Stimulated activated CD8-positive, alpha-beta memory T cell treated with anti-CD3 and anti-CD28 coated beads, Interleukin-12 subunit alpha, Interleukin-12 subunit beta, amount 100 ng/mL, for 4 hours (primary cell): ENCODE measurements around the gene RBM34.

Experiments used
- DNase-seq: peaks from one replicate; pipeline ENCODE4 v3.0.0-alpha.2; 2020; ENCODE audit warnings: low read depth

RBM34 gene

GRCh38 chr1:235152235-235152634 is 8.8 kb downstream of the RBM34 start:
- DNase-seq: no peak

GRCh38 chr1:235151033-235151432 is 10.0 kb downstream of the RBM34 start:
- no peak for DNase-seq

GRCh38 chr1:235149824-235150223 is 11.2 kb downstream of the RBM34 start:
- DNase-seq: no peak

- no peak for DNase-seq
Observed at GRCh38 chr1:235147269-235147668, 13.8 kb downstream of the RBM34 start.

GRCh38 chr1:235145639-235146038 is 15.4 kb downstream of the RBM34 start:
- no peak for DNase-seq

DNA sequence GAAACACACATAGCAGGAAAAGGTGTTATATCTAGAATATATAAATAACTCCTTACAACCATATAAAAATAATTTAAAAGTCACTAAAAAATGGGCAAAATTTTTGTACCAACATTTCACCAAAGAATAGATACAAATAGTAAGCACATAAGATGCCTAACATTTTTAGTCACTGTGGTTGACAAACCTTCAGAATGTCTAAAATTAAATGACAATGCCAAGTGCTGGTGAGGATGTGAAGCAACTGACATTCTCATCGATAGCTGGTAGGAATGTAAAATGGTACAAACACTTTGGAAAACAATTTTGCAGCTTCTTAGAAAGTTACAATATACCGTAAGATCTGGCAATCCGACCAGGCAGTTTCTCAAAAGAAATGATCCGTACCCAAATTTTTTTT is 18.1 kb downstream of the RBM34 start:
- no peak for DNase-seq

GRCh38 chr1:235139315-235139714 is 21.7 kb downstream of the RBM34 start:
- DNase-seq: no peak

GRCh38 chr1:235138821-235139220 is 22.2 kb downstream of the RBM34 start:
- no peak for DNase-seq

- DNase-seq: no peak
Observed at GRCh38 chr1:235136111-235136510, 24.9 kb downstream of the RBM34 start.

- DNase-seq: no peak
Observed at GRCh38 chr1:235134171-235134570, 26.9 kb downstream of the RBM34 start.

DNA sequence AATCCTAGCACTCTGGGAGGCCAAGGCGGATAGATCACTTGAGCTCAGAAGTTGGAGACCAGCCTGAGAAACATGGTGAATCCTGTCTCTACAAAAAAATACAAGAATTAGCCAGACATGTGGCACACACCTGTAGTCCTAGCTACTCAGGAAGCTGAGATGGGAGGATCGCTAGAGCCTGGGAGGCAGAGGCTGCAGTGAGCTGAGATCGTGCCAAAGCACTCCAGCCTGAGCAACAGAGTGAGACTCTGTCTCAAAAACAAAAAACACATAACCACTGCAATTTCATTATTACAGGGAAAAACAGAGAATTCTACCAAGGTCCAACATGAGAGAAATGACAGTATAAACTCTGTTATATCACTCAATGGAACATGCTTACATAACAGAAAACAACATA is 28.0 kb downstream of the RBM34 start:
- no peak for DNase-seq

DNA sequence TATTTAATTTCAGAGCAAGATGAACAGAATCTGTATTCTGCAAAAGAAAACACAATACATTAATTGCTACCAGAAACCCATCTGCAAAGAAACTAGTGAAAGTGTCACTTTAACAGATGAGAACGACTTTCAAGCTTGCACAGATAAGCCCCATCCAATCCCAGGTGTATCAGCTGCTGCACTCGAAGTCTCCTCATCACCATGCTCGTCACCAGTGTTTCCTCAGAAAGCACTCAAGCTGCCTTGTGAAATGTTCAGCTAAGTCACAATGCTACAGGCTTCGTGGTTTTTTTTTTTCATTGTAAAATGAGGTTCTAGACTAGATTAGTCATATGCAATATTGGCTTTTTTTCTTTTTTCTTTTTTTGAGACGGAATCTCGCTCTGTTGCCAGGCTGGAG is 29.1 kb downstream of the RBM34 start:
- DNase-seq: no peak

GRCh38 chr1:235130766-235131270 is 30.2 kb downstream of the RBM34 start:
- DNase-seq: no peak

DNA sequence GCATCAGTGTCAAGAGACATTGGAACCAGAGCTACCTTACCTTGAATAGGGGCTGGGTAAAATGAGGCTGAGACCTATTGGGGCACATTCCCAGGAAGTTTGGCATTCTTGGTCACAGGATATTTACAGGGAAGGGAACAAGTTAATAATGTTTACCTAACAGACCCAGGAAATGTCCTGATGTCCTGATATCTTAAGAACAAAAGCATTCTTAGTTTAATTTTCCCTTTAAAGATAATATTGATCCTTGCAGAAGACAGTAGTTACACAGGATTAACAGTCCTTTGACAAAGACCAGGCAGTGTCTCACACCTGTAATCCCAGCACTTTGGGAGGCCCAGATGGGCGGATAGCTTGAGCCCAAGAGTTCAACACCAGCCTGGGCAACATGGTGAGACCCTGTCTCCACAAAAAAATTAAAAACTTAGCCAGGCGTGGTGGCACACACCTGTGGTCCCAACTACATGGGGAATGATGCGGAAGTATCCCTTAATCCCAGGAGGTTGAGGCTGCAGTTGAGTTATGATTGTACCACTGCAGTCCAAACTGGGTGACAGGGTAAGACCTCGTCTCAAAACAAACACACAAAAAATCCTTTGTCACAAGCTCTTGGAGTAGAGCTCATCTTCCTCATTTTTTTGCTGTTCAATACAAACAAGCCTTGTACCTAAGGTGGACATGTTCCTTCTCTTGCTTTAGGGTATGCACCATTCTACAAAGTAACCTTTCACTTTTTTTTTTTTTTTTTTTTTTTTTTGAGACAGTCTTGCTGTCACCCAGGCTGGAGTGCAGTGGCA is 31.1 kb downstream of the RBM34 start:
- DNase-seq: no peak

- DNase-seq: peak; percentile 86
Observed at GRCh38 chr1:235128456-235129328, 32.4 kb downstream of the RBM34 start, which contains the start of gene TOMM20. TOMM20 (minus strand) TSS chr1:235128837; CDS start chr1:235128715, 122 bp downstream.

- DNase-seq: no peak
Observed at GRCh38 chr1:235127732-235128455, 33.2 kb downstream of the RBM34 start.

- DNase-seq: no peak
Observed at GRCh38 chr1:235127203-235127602, 33.8 kb downstream of the RBM34 start.

DNA sequence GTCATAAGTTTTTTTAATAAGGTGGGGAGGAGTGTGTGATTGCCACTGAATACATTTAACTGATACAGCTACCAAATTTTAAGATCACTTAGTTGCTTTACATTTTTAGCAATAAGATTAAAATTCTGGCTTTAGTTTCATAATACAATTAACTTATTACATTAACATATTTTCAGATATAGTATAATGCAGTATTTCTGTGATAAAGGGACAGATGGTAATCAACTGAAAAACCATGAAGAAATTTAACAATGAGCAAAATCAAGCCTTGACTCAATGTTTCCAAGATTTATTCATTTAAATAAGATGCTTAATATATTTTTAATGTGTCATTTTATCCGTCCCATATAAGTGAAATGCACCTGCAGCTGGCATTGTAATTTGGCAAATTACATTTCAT is 36.4 kb downstream of the RBM34 start:
- no peak for DNase-seq

DNA sequence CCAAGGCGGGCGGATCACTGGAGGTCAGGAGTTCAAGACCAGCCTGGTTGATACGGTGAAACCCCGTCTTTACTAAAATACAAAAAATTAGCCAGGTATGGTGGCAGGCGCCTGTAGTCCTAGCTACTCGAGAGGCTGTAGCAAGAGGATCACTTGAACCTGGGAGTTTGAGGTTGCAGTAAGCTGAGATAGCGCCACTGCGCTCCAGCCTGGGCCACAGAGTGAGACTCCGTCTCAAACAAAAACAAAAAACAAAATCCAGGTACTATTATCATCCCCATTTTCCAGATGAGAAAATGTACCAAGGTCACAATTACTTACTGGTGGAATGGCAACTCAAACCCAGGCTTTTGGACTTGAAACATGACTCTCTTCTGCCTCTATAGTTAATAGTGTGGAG is 36.9 kb downstream of the RBM34 start:
- DNase-seq: no peak

DNA sequence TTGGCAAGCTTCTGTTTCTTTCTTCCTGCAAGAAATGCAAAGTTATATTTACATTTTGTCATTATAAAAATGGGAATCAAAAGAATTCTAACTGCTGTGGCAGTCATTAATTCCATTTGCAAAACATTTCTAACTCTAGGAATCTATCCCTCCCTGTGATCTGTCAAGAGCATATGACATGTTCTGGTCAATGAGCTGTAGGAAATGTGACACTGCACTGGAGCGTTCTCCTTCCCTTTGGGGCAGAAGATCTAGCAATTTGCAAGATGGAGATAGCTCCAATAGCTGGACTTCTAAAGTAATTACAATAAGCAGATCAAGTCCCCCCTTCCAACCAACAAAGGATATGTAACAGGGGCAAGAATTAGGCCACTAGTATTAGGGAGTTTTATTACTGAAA is 38.7 kb downstream of the RBM34 start:
- DNase-seq: no peak

DNA sequence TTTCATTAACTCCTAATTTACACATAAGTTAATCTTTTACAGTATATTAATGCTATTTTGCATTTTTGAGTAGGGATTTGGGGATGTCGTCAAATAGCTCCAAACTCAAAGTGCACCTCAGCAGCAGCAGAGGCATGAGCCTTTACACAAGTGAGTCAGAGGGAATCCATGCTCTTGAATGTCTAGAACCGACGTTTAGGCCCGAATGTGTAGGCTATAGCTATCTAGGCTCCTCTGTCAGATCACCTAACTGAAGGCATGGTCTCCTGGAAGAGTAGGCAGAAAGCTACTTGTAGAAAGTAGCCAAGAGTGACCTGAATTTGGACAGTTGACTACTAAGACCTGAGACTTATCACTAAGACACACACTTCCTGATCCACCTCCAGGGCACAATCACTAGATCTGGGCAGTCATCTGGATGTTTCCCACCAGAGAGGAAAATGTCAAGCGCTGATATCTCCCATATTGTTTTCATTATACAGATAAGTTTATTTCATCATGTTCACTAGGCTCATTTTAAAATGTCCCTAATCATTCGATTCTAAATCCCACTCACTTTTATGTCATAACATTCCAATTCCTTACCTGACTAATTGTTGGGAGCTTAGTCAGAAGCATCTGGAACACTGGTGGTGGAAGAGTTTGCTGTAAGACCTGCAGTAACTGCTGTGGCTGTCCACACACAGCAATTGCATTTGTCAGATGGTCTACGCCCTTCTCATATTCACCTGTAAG is 47.7 kb downstream of the RBM34 start:
- DNase-seq: no peak
